Renal cortical epithelial cell (primary cell): ENCODE data around the gene SLC26A2. TPM values are rescaled to one million over a fixed set of nuclear protein-coding genes. Genes with fewer than 3 reads are reported as not detected.
"Not testable (repeated sequence)": the region's sequence is repeated elsewhere in the genome, so short reads cannot be mapped to it uniquely, and the experiment has no call there.

Source experiments
- DNase-seq: peaks from one replicate; pipeline ENCODE4 v3.0.0-alpha.2; 2011; ENCODE audit warnings: low read depth
- total RNA-seq: library from RNA; depleted of rRNA; stranded (reverse); fragments of >200 nt; gene quantifications from 2 replicates; pipeline ENCODE4 v1.2.3, GENCODE V29; 2014

SLC26A2 gene
- total RNA-seq, 1 donor from 2014 or later = 100.0 TPM

DNA sequence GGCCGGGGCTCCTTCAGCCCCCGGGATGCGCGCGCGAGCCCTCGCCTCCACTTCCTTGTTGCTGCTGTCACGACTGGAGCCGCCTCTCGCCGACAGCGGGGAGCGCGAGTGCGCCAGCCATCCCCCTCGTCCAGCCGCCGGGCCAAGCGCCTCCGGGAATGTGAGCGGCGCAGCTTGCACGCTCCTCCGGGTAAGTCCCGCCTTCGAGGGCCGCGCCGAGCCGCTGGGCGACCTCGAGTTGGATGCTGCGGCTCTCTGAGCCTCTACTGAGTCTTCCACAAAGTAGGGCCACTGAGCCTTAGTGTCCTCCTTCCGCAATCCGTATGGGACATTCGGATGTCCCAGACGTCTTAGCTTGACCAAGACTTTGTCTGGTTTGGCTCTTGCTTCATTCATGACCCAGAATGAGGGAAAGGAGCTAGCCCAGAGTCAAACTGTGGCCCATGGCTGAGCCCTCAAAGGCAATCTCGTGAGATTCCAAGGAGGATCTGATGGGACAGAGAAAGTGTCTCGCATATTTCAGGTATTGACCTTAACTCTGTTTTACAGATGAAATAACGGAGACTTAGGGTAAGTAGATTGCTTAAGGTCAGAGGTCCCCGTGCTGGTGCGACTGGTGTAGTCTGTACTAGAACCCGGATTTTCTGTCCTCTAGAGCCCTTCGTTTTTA, 40.6 kb downstream of the SLC26A2 start:
- DNase-seq = peak; percentile 17

DNA sequence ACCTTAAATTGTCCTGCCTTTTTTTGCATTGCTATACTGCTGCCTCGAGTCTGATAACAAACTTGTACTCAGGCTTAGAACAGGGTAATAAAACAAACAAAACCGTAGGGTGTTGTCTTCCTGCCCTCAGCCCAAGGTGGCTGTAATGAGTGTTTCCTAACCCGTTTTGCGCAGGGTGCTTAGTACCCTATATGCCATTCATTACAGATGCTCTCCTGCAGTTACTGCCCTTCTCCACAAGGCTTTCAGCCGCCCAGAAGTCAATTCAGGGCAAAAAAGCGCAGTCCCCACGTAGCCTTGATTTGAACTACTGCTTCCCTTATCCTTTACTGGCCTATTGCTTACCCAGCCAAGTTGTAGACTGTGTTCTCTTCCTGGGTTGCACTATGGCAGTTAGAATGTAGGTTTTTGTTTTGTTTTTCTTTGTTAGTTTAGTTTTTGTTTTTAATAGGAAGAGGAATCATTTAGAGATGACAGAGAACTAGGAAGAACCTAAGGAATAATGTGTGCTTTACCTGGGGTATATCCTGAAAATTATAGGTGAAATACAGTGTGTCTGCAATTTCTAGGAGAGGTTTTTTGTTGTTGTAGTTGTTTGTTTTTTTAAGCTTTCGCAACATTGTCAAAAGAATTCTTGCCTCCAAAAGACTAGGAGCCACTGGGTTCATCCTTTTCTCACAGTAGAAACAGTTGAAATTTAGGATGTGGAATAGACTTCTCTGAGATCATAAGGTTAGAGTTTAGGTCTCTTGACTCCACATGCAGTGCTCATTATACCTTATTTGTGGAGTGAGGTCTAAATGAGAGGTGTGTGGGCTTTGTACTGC, 41.3 kb downstream of the SLC26A2 start:
- DNase-seq = peak; percentile 75

DNA sequence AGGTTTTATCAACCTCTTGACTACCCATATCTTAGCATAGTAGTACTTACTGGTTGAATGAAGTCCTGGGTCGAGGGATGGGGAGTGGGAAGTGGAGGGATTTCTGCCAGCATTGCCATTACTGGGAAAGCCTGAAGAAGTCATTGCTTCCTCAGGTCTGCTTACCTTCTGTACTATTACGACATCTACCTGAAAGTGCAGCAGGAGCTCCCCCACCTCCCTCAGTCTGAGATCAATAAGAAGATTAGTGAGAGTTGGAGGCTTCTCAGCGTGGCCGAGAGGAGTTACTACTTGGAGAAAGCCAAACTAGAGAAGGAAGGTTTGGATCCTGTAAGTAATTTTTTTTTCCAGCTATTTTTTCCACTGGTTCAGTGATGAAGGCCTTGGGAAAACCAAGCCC, 45.8 kb downstream of the SLC26A2 start:
- DNase-seq = no peak

DNA sequence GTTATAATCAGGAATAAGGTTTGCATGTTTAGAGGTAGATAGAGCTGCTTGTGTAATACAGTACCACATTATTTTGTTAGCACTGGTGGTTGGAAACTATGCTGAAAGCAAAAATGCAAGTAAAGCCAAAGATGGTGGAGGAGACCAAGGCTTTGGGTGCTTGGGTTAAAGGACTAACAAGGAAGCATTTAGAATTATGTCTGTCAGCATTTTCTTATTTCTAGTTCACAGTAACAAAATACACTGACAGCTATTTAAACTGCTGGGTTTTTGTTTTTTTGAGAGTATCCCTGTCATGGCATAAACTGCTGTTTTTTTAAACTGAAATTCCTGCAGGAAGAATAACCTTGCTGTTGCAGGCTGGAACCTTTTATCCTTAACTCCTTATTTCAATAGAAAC, 46.5 kb downstream of the SLC26A2 start:
- DNase-seq = no peak

DNA sequence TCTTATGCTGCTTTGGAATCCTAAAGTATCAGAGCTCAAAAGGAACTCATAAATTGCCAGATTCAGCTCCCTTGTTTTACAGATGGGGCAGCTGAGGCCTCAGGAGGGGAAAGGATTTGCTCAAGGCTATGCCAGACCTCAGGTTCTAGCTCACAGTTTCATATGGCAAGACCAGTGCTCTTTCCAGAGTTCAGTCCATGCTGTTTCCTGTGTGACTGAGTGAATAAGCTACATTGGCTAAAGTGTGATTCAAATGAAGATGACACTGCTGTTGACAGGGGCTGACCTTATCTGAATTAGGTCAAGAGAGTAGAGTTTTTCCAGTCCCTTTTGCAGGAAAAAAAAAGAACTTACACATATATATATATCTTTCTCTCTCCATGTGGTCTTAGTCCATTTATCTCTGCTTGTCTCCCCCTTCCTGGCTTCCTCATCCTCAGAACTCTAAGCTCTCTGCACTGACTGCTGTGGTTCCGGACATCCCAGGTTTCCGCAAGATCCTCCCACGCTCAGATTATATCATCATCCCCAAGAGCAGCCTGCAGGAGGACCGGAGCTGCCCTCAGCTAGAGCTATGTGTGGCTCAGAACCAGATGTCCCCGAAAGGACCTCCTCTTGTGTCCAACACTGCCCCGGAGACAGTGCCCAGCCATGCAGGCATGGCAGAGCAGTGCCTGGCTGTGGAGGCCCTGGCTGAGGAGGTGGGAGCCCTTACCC, 49.3 kb downstream of the SLC26A2 start:
- no peak for DNase-seq

DNA sequence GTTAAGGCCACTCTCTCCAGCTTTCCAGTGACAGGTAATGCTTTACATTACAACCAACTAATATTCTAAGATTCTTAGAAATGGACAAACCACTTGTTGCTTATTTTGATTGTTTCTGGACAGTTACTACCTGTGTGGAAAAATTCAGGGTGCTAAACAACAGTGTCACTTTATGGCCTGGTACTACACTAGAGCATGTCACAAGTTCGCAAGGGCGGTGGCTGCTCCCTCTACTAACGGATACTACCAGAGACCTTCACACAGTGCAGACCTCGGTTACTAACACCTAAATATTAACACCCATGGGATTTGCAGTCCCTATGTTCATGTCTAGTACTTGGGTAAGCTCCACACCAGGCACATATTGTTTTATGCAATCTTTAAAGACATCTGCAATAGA, 53.4 kb downstream of the SLC26A2 start:
- DNase-seq = no peak

DNA sequence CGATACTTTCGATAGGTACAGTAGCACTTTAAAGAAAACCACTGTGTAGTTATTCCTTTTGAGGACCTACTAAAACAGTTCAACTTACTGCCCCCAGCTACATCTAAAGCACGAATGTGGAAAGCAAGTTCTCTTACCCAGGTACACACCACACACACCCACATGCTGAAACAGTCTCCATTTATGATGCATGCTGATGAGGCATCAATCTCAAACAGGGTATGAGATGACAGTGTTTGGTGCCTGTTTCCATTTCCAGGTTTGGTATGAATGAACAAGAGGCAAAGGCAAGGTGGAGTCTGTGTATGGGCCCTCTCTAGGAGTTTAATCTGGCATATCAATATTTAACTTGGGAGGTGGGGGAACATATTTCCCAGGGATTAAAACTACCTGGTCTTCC, 53.9 kb downstream of the SLC26A2 start:
- no peak for DNase-seq

DNA sequence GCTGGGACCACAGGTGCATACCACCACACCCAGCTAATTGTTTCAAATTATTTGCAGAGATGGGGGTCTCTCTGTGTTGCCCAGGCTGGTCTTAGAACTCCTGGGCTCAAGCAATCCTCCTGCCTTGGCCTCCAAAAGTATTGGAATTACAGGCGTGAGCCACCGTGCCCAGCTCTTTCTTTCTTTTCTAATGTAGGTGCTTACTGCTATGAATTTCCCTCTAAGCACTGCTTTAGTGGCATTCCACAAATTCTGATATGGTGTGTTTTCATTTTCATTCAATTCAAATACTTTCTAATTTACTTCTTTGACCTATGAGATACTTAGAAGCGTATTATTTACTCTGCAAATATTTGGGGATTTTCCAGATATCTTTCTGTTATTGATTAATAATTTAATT, 54.9 kb downstream of the SLC26A2 start:
- DNase-seq = no peak

DNA sequence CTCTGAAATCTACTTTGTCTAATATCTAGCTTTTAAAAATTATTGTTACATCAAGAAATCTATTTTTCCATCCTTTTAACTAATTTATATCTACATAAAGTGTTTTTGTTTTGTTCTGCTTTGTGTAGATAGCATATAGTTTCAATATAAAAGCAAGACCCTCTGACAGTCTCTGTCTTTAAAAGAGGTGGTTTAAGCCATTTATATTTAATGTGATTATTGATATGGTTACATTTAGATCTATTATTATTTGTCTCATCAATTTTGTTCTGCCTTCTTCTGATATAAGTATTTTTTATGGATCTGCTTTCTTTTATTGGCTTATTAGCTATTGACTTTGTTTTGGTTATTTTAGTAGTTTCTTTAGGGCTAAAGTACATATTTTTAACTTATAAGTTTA, 56.0 kb downstream of the SLC26A2 start:
- no peak for DNase-seq

DNA sequence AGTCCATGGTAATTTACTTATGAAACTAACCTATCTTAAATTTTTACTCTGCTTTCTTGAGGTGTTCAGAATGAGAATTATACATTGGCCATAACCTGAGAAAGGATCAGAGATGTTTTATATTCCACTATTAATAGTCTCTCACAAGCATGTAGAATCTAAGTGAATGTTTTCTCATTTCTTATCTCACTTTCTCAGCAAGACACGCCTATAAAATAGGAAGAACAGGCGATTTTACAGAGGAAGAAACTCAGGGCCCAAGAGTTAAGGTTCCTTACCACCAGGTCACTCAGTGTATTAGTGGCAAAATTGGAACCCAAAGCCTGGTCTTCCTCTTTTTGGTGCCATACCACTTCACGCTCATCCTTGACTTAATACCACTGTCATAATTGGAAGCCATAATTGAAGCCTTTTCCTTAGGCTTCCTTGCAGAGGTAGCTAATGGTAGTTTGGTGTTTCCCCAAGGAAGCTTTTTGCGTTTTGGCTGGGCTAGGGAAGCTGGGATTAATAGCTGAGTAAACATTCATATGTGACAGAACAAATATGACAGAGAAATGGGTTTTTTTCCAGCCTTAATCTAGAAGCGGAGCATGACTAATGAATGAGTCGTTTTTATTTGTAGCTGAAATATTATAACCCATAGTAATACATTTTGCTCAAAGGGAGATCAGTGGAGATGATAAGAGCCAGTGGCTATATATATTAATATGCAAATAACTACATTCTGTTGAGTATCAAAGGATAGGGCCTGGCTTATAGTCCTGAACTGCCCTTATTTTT, 56.9 kb downstream of the SLC26A2 start:
- no peak for DNase-seq

DNA sequence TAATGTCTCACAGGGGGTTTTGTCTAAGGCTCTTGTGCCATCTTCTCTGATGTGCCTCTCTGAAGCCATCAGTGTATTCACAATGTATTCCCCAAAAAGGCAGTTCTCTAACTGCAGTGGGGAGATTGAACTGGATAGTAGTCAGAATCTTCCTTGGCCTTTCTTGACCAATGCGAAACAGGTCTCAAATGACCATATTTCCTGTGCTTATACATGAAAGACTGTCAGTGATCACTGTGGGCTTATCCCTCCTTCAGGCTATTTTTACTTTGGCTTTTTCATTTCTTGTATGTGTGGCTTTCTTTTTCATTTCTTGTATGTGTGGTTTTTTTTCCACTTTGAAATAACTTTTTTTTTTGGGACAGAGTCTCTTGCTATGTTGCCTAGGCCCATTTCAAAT, 59.7 kb downstream of the SLC26A2 start:
- no peak for DNase-seq

DNA sequence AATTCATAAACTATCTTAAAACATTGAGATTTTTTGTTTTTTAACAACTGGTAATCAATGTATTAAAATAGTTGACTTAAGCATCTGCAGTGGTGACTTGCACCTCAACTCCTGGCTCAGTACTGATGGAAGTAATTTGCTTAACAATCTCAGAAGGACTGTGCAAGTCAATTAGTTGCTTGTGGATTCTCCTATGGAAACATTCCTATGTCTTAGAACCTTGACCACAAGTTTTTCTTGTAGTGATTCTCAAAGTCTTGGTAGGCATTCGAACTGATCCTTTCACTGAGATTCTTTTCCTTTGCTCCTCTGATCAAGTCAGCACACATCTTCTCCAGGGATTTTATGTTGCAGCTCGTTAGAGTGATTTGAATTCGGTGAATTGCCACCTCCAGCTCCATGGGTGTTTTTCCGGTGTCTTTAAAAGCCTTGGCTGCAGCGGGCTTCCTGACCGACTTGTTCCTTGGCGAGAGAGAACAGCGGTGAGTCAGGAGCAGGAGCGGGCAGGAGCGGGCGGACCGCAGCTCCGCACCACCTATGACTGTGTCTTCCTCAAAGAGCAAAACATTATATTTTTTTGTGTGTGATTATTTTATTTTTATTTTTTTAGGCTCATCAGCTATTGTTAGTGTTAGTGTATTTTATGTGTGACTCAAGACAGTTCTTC, 61.1 kb downstream of the SLC26A2 start:
- peak; percentile 69 for DNase-seq

DNA sequence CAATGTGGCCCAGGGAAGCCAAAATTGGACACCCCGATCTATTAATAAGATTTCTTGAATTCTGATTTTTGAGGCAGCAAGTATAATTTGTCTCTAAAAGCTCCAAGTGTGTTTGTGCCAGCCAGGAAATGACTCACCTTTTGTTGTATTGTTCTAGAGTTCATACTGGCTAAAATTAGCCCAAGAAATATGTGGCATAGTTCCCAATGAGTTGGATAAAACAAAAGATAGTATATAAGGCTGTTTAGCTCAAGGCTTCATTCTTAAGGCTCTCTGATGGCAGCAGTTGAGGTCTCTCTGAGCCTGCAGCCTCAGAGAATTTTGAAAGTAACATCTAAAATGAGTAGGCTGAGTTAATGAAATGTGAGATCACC, 61.6 kb downstream of the SLC26A2 start:
- peak; percentile 98 for DNase-seq

DNA sequence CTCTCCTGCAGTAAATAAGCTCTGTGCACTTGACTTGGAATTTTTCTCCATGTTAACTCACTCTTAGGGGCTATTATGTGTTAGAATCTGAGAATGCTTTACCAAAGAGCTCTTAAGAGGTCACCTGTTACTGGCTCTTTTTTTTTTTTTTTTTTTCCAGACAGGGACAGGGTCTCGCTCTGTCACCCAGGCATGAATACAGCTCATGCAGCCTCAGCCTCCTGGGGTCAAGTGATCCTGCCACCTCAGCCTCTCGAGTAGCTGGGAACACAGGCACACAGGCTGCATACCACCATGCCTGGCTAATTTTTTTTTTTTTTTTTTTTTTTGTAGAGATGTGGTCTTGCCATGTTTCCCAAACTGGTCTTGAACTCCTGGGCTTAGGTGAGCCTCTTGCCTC, 62.1 kb downstream of the SLC26A2 start:
- DNase-seq = peak; percentile 81

DNA sequence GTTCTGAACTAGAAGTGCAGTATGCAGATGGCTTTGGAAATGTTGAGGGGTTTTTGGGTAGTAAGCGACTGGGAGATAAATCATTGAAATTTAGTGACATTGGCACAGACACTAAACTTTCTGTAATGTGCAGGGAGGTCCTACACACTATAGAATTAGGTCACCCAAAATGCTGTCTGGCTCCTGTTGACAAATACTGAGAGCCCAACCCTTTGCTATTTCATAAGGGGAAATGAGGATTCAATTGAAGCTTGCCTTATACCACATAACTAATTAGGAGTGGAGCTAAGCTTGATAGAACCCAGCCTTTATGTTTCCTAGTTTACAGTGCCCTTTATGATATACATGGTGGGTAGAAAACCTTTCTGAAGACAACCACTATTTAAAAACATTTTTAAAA, 62.6 kb downstream of the SLC26A2 start:
- no peak for DNase-seq

DNA sequence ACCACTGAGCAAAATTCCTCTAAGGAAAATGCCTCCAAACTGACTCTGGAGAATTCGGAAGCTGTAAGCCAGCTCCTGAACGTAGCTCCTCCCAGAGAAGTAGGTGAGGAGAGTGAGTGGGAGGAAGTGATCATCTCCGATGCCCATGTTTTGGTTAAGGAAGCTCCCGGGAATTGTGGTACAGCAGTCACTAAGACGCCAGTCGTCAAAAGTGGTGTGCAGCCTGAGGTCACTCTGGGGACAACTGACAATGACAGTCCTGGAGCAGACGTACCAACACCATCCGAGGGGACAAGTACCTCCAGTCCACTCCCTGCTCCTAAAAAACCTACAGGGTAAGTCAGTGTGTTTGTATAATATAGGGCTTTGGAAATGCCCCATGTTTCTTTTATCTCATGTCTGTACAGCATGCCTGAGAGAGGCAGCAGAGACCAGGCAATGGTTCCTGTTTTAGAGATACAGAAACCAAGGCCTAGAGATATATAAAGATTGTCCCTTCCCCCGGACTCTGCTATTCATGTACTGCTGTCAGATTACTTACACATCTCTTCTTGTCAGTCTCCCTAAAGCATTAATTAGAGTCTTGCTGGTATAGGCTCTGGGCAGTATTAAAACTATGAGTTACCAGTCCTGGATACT, 63.9 kb downstream of the SLC26A2 start:
- no peak for DNase-seq

DNA sequence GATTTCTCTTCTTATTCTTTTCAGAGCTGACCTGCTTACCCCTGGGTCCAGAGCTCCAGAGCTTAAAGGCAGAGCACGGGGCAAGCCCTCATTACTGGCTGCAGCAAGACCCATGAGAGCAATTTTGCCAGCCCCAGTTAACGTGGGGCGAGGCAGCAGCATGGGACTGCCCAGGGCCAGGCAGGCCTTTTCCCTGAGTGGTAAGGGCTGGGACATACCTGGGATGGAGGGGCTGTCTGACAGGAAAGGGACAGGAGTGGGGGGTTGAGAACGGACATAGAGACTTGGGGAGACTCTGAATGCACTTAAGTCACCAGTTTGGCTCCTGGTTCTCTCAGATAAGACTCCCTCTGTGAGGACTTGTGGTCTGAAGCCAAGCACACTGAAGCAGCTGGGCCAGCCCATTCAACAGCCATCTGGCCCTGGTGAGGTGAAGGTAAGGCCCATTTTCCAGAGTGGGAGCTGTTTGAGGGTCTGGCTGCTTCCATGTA, 66.2 kb downstream of the SLC26A2 start:
- no peak for DNase-seq

DNA sequence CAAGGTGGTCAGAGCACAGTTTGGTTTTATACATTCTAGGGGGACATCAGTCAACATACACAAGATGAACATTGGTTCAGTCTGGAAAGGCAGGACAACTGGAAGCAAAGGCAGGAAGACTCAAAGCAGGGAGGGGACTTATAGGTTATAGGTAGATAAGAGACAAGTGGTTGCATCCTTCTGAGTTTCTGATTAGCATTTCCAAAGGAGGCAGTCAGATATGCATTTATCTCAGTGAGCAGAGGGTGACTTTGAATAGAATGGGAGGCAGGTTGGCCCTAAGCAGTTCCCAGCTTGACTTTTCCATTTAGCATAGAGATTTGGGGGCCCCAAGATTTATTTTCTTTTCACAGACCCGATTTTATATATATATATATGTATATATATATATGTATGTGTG, 67.5 kb downstream of the SLC26A2 start:
- DNase-seq = not testable (repeated sequence)

DNA sequence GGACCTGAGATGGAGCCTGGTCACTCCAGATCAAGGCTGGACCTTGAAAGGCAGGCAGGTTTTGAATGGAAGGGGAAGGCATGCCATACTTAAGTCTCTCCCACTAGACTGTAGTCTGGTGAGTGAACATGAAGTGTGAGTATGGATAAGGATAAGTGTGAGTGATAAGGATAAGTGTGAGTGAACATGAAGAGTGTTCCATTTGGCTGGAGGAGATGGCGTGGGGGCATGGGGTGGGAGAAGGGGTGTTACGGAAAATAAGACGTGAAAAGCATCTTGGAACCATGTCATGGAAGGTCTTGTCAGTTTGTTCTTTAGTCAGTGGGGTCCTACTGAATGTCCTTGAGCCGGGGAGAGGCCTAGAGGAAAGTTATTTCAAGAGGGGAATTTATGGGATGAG, 72.8 kb downstream of the SLC26A2 start:
- DNase-seq = no peak

DNA sequence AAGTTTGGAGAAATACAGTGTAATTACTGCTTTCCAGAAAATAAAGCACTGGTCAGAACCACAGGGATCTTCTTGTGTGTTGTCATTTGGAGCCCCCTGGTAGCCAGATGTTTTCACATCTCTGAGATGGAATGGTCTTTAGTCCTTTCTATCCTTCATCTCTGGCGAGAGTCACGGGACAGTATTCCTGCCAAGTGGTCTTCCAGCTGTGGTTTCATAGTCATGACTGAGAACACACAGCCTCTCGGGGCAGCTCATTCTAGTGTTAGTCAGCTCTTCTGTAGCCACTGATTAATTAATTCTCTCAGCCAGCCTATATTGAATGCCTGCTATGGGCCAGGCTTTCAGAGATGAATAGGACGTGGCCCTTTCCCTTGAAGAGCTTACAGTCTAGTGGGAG, 74.1 kb downstream of the SLC26A2 start:
- DNase-seq = peak; percentile 64
